ENCODE data around the gene BCL2L13.
"Not testable (repeated sequence)": the region's sequence is repeated elsewhere in the genome, so short reads cannot be mapped to it uniquely, and the experiment has no call there.

BCL2L13 gene

GRCh38 chr22:17697196-17697595, 58.6 kb downstream of the BCL2L13 start:
- not testable (repeated sequence) for DNase-seq

- not testable (repeated sequence) for DNase-seq
Measured at GRCh38 chr22:17698276-17698675, 59.7 kb downstream of the BCL2L13 start.

- no peak for DNase-seq
Measured at GRCh38 chr22:17698948-17699347, 60.4 kb downstream of the BCL2L13 start.

- DNase-seq: no peak
Measured at GRCh38 chr22:17699696-17700340, 61.3 kb downstream of the BCL2L13 start.

- DNase-seq: no peak
Measured at GRCh38 chr22:17700778-17701177, 62.2 kb downstream of the BCL2L13 start.

GRCh38 chr22:17703811-17704210, 65.3 kb downstream of the BCL2L13 start:
- no peak for DNase-seq

- DNase-seq: no peak
Measured at GRCh38 chr22:17705546-17705945, 67.0 kb downstream of the BCL2L13 start.

- DNase-seq: peak; percentile 32 to 45
Measured at GRCh38 chr22:17705951-17706900, 67.7 kb downstream of the BCL2L13 start.

- no peak for DNase-seq
Measured at GRCh38 chr22:17706947-17707346, 68.4 kb downstream of the BCL2L13 start.

- DNase-seq: no peak
Measured at GRCh38 chr22:17707526-17707925, 69.0 kb downstream of the BCL2L13 start.

GRCh38 chr22:17710023-17710422, 71.5 kb downstream of the BCL2L13 start:
- no peak for DNase-seq

GRCh38 chr22:17712441-17712840, 73.9 kb downstream of the BCL2L13 start:
- no peak for DNase-seq

GRCh38 chr22:17716529-17716928, 78.0 kb downstream of the BCL2L13 start:
- DNase-seq: no peak

GRCh38 chr22:17717708-17718107, 79.2 kb downstream of the BCL2L13 start:
- DNase-seq: no peak

GRCh38 chr22:17719911-17720310, 81.4 kb downstream of the BCL2L13 start:
- no peak for DNase-seq

- DNase-seq: no peak
Measured at GRCh38 chr22:17724241-17724640, 85.7 kb downstream of the BCL2L13 start.

GRCh38 chr22:17724678-17725499, 86.3 kb downstream of the BCL2L13 start:
- no peak for DNase-seq

GRCh38 chr22:17725500-17725796, 86.9 kb downstream of the BCL2L13 start:
- DNase-seq: no peak

GRCh38 chr22:17726006-17726927, 87.7 kb downstream of the BCL2L13 start:
- DNase-seq: no peak

GRCh38 chr22:17726928-17727897, 88.7 kb downstream of the BCL2L13 start:
- no peak for DNase-seq

- no peak for DNase-seq
Measured at GRCh38 chr22:17728786-17729185, 90.2 kb downstream of the BCL2L13 start.

Measured in CD4-positive, alpha-beta T cell treated with Interleukin-4 for 1 hour (primary cell).